GM23248 (cell line): Measurements from ENCODE around the gene TBC1D21. TPM values are rescaled to one million over a fixed set of nuclear protein-coding genes. Genes with fewer than 3 reads are reported as not detected.

Source experiments
- DNase-seq: peaks from one replicate; pipeline ENCODE4 v3.0.0-alpha.2; 2015
- H2AFZ ChIP-seq: fragments of 200-600 bp; sonication (generic); 2 replicates; pipeline ENCODE4 v1.6.1; 2016; ENCODE audit warnings: antibody characterized with exemption
- H3F3A ChIP-seq: fragments of 200-600 bp; sonication (generic); 2 replicates; pipeline ENCODE4 v1.6.1; 2016; ENCODE audit warnings: mild to moderate bottlenecking, antibody characterized with exemption, mixed run types; ENCODE audit not compliant: insufficient read depth
- H3K27ac ChIP-seq: fragments of 200-600 bp; sonication (generic); 2 replicates; pipeline ENCODE4 v1.5.1; 2016; ENCODE audit warnings: mild to moderate bottlenecking
- H3K27me3 ChIP-seq: fragments of 200-600 bp; sonication (generic); replicated peaks from 2 replicates; pipeline ENCODE4 v1.6.1; 2016; ENCODE audit warnings: mild to moderate bottlenecking; ENCODE audit not compliant: insufficient read depth
- H3K36me3 ChIP-seq: fragments of 200-600 bp; sonication (generic); 2 replicates; pipeline ENCODE4 v1.6.1; 2016; ENCODE audit warnings: low read depth, mild to moderate bottlenecking
- H3K4me1 ChIP-seq: fragments of 200-600 bp; sonication (generic); 2 replicates; pipeline ENCODE4 v1.6.1; 2016; ENCODE audit warnings: mild to moderate bottlenecking; ENCODE audit not compliant: insufficient read depth
- H3K4me2 ChIP-seq: fragments of 200-600 bp; sonication (generic); one replicate; pipeline ENCODE4 v1.6.1; 2016; ENCODE audit warnings: mild to moderate bottlenecking; ENCODE audit not compliant: unreplicated experiment
- H3K4me3 ChIP-seq: fragments of 200-600 bp; sonication (generic); 2 replicates; pipeline ENCODE4 v1.5.1; 2016; ENCODE audit warnings: mild to moderate bottlenecking
- H3K79me2 ChIP-seq: fragments of 200-600 bp; sonication (generic); 2 replicates; pipeline ENCODE4 v1.6.1; 2016; ENCODE audit warnings: mild to moderate bottlenecking; ENCODE audit not compliant: insufficient read depth
- H3K9ac ChIP-seq: fragments of 200-600 bp; sonication (generic); 2 replicates; pipeline ENCODE4 v1.6.1; 2016; ENCODE audit warnings: mild to moderate bottlenecking
- H3K9me2 ChIP-seq: fragments of 200-600 bp; sonication (generic); 2 replicates; pipeline ENCODE4 v1.6.1; 2016; ENCODE audit warnings: mixed run types, mild to moderate bottlenecking, moderate library complexity; ENCODE audit not compliant: insufficient read depth
- H3K9me3 ChIP-seq: fragments of 200-600 bp; sonication (generic); one replicate; pipeline ENCODE4 v1.6.1; 2017; ENCODE audit warnings: low read depth
- H4K20me1 ChIP-seq: fragments of 200-600 bp; sonication (generic); 2 replicates; pipeline ENCODE4 v1.6.0; 2016; ENCODE audit not compliant: insufficient read depth
- EZH2 ChIP-seq: fragments of 200-600 bp; sonication (generic); IDR thresholded peaks from 2 replicates; pipeline ENCODE4 v1.6.1; 2018; ENCODE audit warnings: antibody characterized with exemption, mild to moderate bottlenecking; ENCODE audit not compliant: insufficient read depth, poor library complexity, severe bottlenecking
- EZH2phosphoT487 ChIP-seq: fragments of 200-600 bp; sonication (generic); IDR thresholded peaks from 2 replicates; pipeline ENCODE4 v1.6.1; 2018; ENCODE audit warnings: antibody characterized with exemption, moderate library complexity, mild to moderate bottlenecking, low read depth; ENCODE audit not compliant: insufficient read depth
- WGBS, 2 experiments: methylation state at CpG; one replicate each; pipeline ENCODE4 v1.1.6; 2015 to 2017; ENCODE audit warnings: low lambda C conversion rate in 2 of 2, low coverage in 1 of 2; ENCODE audit errors: missing lambda C conversion rate in 2 of 2; 5-methylcytosine and 5-hydroxymethylcytosine counted together
- in situ Hi-C: fragments of 300-500 bp; cut with MboI; formaldehyde crosslinking; loops from 2 replicates; pipeline ENCODE4 v1.15.0; 2020
- polyA plus RNA-seq: library from polyadenylated mRNA; unstranded; fragments of >200 nt; fragmentation: Nextera tagmentation; extraction: Ambion mirVana; gene quantifications from 2 replicates; pipeline ENCODE4 v1.2.1, GENCODE V29; 2016
- total RNA-seq: library from RNA; depleted of rRNA; stranded (reverse); fragments of >200 nt; shearing (Covaris generic); gene quantifications from 2 replicates; pipeline ENCODE4 v1.2.3, GENCODE V29; 2014

Gene TBC1D21
- total and polyA plus RNA-seq, 2 experiments from 2014 or later = not detected

DNA sequence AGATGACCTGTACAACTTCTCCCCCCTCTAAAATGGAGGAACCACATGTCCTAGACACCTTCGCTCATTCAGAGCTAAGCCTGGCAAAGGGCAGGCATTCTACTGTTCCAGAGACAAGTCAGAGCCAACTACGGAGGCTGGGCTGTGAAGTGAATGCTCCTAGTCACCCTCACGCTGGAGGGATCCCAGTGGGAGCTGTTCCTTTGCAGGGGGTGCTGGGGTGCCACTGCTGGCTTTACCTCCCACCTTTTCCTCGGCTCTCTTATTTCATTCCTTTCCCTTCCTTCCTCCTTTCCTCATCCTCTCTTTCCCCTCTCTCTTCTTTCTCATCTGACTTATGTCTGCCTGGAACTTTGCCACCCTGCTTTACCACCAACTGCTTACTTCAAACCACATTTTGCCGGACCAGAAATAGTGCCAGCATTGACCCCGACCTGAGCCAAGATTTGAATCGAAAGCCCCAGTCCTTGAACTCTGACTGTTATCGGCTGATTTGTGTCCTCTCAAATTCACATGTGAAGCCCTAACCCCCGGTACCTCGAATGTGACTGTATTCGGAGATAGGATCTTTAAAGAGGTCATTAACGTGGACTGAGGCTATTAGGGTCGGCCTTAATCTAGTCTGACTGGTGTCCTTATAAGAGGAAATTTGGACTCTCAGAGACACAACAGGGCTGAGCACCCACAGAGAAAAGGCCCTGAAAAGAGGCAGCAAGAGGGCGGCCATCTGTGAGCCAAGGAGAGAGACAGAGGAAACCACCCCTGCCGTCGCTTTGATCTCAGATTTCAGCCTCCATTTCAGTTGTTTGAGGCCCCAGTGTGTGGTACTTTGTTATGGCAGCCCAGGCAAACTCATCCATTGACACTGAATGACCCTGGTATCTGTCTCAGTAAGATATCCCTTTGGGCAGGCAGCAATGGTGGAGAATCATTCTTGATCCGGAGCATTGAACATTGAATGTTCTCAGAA, 31.3 kb upstream of the TBC1D21 start:
- Histone ChIP-seq H3K4me2 (no peak overlapping the region), H3F3A (no peaks in the 10 kb centered on the region), H3K36me3 (no peaks in the 10 kb centered on the region), H3K27ac (no peak overlapping the region), H3K27me3 (peaks cover 58% of the 10 kb centered on the region), H3K9me2 (no peaks in the 10 kb centered on the region), H3K4me3 (no peak overlapping the region), H3K79me2 (no peaks in the 10 kb centered on the region), H3K9me3 (no peaks in the 10 kb centered on the region), H2AFZ (no peak overlapping the region), H3K4me1 (no peaks in the 10 kb centered on the region), H3K9ac (no peak overlapping the region), H4K20me1 (no peaks in the 10 kb centered on the region)
- 53 to 57% methylated on average over 17 of the region's 17 CpGs for WGBS, 2 experiments
- peak; percentile 20 for DNase-seq
- TF ChIP-seq EZH2phosphoT487 (no peak), EZH2 (no peak)
- in situ Hi-C loops = no loop called here

- H3K79me2 ChIP-seq = no peaks in the 10 kb centered on the region
- peaks cover 50% of the 10 kb centered on the region for H3K27me3 ChIP-seq
- no peaks in the 10 kb centered on the region for H3K36me3 ChIP-seq
- H3K27ac ChIP-seq = no peak overlapping the region
- no peak for DNase-seq
- H3K9ac ChIP-seq = no peak overlapping the region
- H4K20me1 ChIP-seq = no peaks in the 10 kb centered on the region
- H3F3A ChIP-seq = no peaks in the 10 kb centered on the region
- H3K4me1 ChIP-seq = no peaks in the 10 kb centered on the region
- TF ChIP-seq EZH2phosphoT487 = no peak
- TF ChIP-seq EZH2 = no peak
- H2AFZ ChIP-seq = no peak overlapping the region
- H3K4me3 ChIP-seq = no peak overlapping the region
- in situ Hi-C loops = no loop called here
- H3K4me2 ChIP-seq = no peak overlapping the region
- H3K9me3 ChIP-seq = no peaks in the 10 kb centered on the region
- 81 to 85% methylated on average over 1 of the region's 1 CpG for WGBS, 2 experiments
- H3K9me2 ChIP-seq = no peaks in the 10 kb centered on the region
These were observed 29.6 kb upstream of the TBC1D21 start for GRCh38 chr15:73843787-73844186.

DNA sequence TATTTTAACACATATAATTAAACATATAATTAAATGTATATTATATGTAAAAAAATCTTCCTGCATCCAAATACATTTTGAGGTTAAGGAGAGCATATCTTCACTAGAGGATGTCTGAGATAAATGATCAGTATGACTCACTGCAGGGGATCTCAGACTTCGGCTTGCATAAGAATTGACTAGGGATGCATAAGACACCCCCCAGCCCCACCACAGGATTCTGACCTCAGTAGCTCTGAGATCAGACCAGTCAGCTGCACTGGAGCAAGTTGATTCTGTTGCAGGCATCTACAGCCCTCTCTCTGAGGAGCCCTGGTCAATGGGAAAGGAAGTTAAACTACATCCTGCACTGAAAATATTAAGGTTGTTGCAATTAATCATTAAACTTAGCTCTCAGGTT, 29.0 kb upstream of the TBC1D21 start:
- no peak overlapping the region for H2AFZ ChIP-seq
- no peaks in the 10 kb centered on the region for H3K9me2 ChIP-seq
- H3K4me2 ChIP-seq = no peak overlapping the region
- no peak for TF ChIP-seq EZH2
- no peaks in the 10 kb centered on the region for H3K36me3 ChIP-seq
- in situ Hi-C loops = no loop called here
- peaks cover 51% of the 10 kb centered on the region for H3K27me3 ChIP-seq
- WGBS, 2 experiments = 22% methylated on average over 1 of the region's 1 CpG
- H3K27ac ChIP-seq = no peak overlapping the region
- H3K4me3 ChIP-seq = no peak overlapping the region
- no peaks in the 10 kb centered on the region for H3F3A ChIP-seq
- H4K20me1 ChIP-seq = no peaks in the 10 kb centered on the region
- H3K4me1 ChIP-seq = no peaks in the 10 kb centered on the region
- DNase-seq = peak; percentile 21
- no peaks in the 10 kb centered on the region for H3K9me3 ChIP-seq
- H3K9ac ChIP-seq = no peak overlapping the region
- no peaks in the 10 kb centered on the region for H3K79me2 ChIP-seq

DNA sequence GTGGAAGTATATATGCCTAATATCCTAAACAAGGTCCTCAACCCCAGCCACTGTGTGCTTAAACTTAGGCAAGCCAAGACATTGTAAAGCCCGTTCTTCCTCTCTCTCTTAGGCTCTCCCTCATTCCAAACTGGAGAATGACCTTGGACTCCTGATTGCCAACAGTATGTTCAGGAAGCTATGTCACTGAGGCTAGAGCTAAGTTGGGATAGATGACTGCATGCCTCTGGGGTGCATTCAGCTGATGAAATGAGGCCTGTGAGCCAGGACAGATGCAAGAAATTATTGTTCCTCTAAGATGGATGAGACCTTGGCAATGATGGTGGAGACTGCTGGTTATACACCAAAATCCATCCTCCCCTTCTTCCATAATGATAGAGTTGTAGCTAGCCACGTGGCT, 27.9 kb upstream of the TBC1D21 start:
- H3F3A ChIP-seq = no peaks in the 10 kb centered on the region
- H3K27me3 ChIP-seq = peaks cover 47% of the 10 kb centered on the region
- WGBS, 2 experiments = 16 to 19% methylated on average over 2 of the region's 2 CpGs
- no peak overlapping the region for H3K4me3 ChIP-seq
- TF ChIP-seq EZH2phosphoT487 (no peak), EZH2 (no peak)
- no peak overlapping the region for H3K9ac ChIP-seq
- no peaks in the 10 kb centered on the region for H3K9me2 ChIP-seq
- in situ Hi-C loops = no loop called here
- DNase-seq = no peak
- H3K9me3 ChIP-seq = no peaks in the 10 kb centered on the region
- no peak overlapping the region for H3K4me2 ChIP-seq
- H3K36me3 ChIP-seq = no peaks in the 10 kb centered on the region
- H2AFZ ChIP-seq = no peak overlapping the region
- H3K4me1 ChIP-seq = no peaks in the 10 kb centered on the region
- H4K20me1 ChIP-seq = no peaks in the 10 kb centered on the region
- no peaks in the 10 kb centered on the region for H3K79me2 ChIP-seq
- H3K27ac ChIP-seq = no peak overlapping the region
